Liver (tissue), 9 donors: ENCODE data around the gene CFAP44. TPM values are rescaled to one million over a fixed set of nuclear protein-coding genes. Genes with fewer than 3 reads are reported as not detected.

Source experiments
- DNase-seq: peaks from one replicate; pipeline ENCODE4 v3.0.0-alpha.2; 2017; ENCODE audit warnings: low spot score
- H3K27ac ChIP-seq, 2 donors: one replicate each; pipeline ENCODE4 v1.7.0; 2013; ENCODE audit warnings: inconsistent platforms in 2 of 2, low read length in 2 of 2, control low read depth in 1 of 2, low read depth in 1 of 2, mild to moderate bottlenecking in 1 of 2
- H3K27me3 ChIP-seq, 4 donors: one replicate each; pipeline versions ENCODE4 v1.6.1 to v1.7.0; 2013; ENCODE audit warnings: low read length in 3 of 4, inconsistent platforms in 1 of 4, mild to moderate bottlenecking in 1 of 4, moderate library complexity in 1 of 4; ENCODE audit not compliant: control insufficient read depth in 4 of 4, insufficient read depth in 4 of 4
- H3K36me3 ChIP-seq, 4 donors: one replicate each; pipeline versions ENCODE4 v1.6.1 to v1.7.0; 2013; ENCODE audit warnings: low read length in 3 of 4, mild to moderate bottlenecking in 3 of 4, low read depth in 1 of 4, moderate library complexity in 1 of 4; ENCODE audit not compliant: control insufficient read depth in 4 of 4, insufficient read depth in 3 of 4
- H3K4me1 ChIP-seq, 4 donors: one replicate each; pipeline versions ENCODE4 v1.6.1 to v1.7.0; 2013; ENCODE audit warnings: low read length in 3 of 4, mild to moderate bottlenecking in 3 of 4, moderate library complexity in 1 of 4; ENCODE audit not compliant: control insufficient read depth in 4 of 4, insufficient read depth in 4 of 4
- H3K4me3 ChIP-seq, 3 donors: one replicate each; pipeline versions ENCODE4 v1.6.1 to v1.7.0; 2013; ENCODE audit warnings: low read length in 3 of 3, control low read depth in 1 of 3, low read depth in 1 of 3, mild to moderate bottlenecking in 1 of 3
- H3K9ac ChIP-seq, 2 donors: one replicate each; pipeline ENCODE4 v1.7.0; 2013; ENCODE audit warnings: low read length in 2 of 2, mild to moderate bottlenecking in 2 of 2, moderate library complexity in 2 of 2, control low read depth in 1 of 2, low read depth in 1 of 2
- H3K9me3 ChIP-seq, 4 donors: one replicate each; pipeline versions ENCODE4 v1.6.1 to v1.7.0; 2013; ENCODE audit warnings: low read length in 3 of 4; ENCODE audit not compliant: control insufficient read depth in 4 of 4
- ATF3 ChIP-seq: IDR thresholded peaks from 2 replicates; pipeline ENCODE4 v1.6.1; 2016; ENCODE audit warnings: antibody characterized with exemption
- EGR1 ChIP-seq, 2 donors: IDR thresholded peaks; 2 replicates each; pipeline ENCODE4 v1.6.1; 2016 to 2018; ENCODE audit warnings: antibody characterized with exemption in 2 of 2, low read depth in 2 of 2
- FOXA1 ChIP-seq: IDR thresholded peaks from 2 replicates; pipeline ENCODE4 v1.6.1; 2016; ENCODE audit warnings: antibody characterized with exemption
- FOXA2 ChIP-seq: IDR thresholded peaks from 2 replicates; pipeline ENCODE4 v1.6.1; 2016; ENCODE audit warnings: antibody characterized with exemption
- GABPA ChIP-seq, 2 donors: IDR thresholded peaks in 1 of 2; conservative IDR thresholded peaks in 1 of 2; 2 replicates each; pipeline ENCODE4 v1.6.1; 2016; ENCODE audit warnings: antibody characterized with exemption in 2 of 2, mild to moderate bottlenecking in 1 of 2, moderate library complexity in 1 of 2
- JUND ChIP-seq, 2 donors: IDR thresholded peaks; 2 replicates each; pipeline ENCODE4 v1.6.1; 2016; ENCODE audit warnings: antibody characterized with exemption in 2 of 2
- NR2F2 ChIP-seq: IDR thresholded peaks from 2 replicates; pipeline ENCODE4 v1.6.1; 2016; ENCODE audit warnings: antibody characterized with exemption
- RAD21 ChIP-seq, 2 donors: IDR thresholded peaks; 2 replicates each; pipeline ENCODE4 v1.6.1; 2016; ENCODE audit warnings: antibody characterized with exemption in 2 of 2, mild to moderate bottlenecking in 2 of 2
- REST ChIP-seq: IDR thresholded peaks from 2 replicates; pipeline ENCODE4 v1.6.1; 2016; ENCODE audit warnings: antibody characterized with exemption, mild to moderate bottlenecking
- RXRA ChIP-seq, 2 donors: IDR thresholded peaks; 2 replicates each; pipeline ENCODE4 v1.6.1; 2017 to 2018; ENCODE audit warnings: antibody characterized with exemption in 2 of 2, mild to moderate bottlenecking in 1 of 2
- TAF1 ChIP-seq: conservative IDR thresholded peaks from 2 replicates; pipeline ENCODE4 v1.6.1; 2016; ENCODE audit warnings: antibody characterized with exemption, mild to moderate bottlenecking
- YY1 ChIP-seq: IDR thresholded peaks from 2 replicates; pipeline ENCODE4 v1.6.1; 2016; ENCODE audit warnings: antibody characterized with exemption, mild to moderate bottlenecking
- WGBS: extraction: QIAGEN DNeasy Blood & Tissue Kit; methylation state at CpG from one replicate; pipeline ENCODE4 v1.1.7; 2013; 5-methylcytosine and 5-hydroxymethylcytosine counted together
- polyA plus RNA-seq, 2 donors: library from polyadenylated mRNA; stranded (reverse) in 1 of 2; unstranded in 1 of 2; fragments of 200-250 nt in 1 of 2; fragments of >200 nt in 1 of 2; fragmentation: Nextera tagmentation in 1 of 2; extraction: Ambion mirVana in 1 of 2; gene quantifications; one replicate each; pipeline versions ENCODE4 v1.2.1 to v1.2.3, GENCODE V29; 2013 to 2015
- total RNA-seq, 2 donors: library from RNA; depleted of rRNA; stranded (reverse); fragments of >200 nt; gene quantifications; one replicate each; pipeline ENCODE4 v1.2.3, GENCODE V29; 2014
- TF ChIP-seq, protein P1 (sequence below): IDR thresholded peaks from 2 replicates; pipeline ENCODE4 v1.6.1; 2016; ENCODE audit warnings: antibody characterized with exemption
- donor health status: healthy.
- donor health status: healthy.
- donor health status: healthy.
- donor health status: healthy.
- donor health status: healthy.

CFAP44 gene
- total and polyA plus RNA-seq, 4 donors, result 0.56 to 7.6 (median 1.1) TPM

DNA sequence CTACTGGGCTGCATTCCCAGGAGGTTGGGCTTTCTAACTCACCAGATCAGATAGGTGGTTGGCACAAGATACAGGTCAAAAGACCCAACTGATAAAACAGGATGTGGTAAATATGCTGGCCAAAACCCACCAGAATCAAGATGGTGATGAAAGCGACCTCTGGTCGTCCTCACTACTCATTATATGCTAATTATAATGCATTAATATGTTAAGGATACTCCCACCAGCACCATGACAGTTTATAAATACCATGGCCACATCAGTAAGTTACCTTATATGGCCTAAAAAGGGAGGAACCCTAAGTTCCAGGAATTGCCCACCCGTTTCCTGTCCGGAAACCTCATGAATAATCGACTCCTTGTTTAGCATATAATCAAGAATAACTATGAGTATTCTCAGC, 31.6 kb downstream of the CFAP44 start (continued):
- TF ChIP-seq REST (no peak), YY1 (no peak), ATF3 (no peak)

GRCh38 chr3:113405180-113405579, 36.1 kb downstream of the CFAP44 start:
- TF ChIP-seq JUND (IDR thresholded peaks at IDR 0.05) (no peak), RAD21 (IDR thresholded peaks at IDR 0.05) (no peak), FOXA1 (no peak), TAF1 (no peak), YY1 (no peak), ATF3 (no peak), FOXA2 (no peak), REST (no peak), NR2F2 (no peak), GABPA (IDR thresholded peaks at IDR 0.05 in 1 of 2, conservative IDR thresholded peaks at IDR 0.05 in 1 of 2) (no peak), EGR1 (IDR thresholded peaks at IDR 0.05; ENCODE audit: low read depth in 2 of 2) (no peak), RXRA (IDR thresholded peaks at IDR 0.05) (no peak)
- TF ChIP-seq, protein P1, sequence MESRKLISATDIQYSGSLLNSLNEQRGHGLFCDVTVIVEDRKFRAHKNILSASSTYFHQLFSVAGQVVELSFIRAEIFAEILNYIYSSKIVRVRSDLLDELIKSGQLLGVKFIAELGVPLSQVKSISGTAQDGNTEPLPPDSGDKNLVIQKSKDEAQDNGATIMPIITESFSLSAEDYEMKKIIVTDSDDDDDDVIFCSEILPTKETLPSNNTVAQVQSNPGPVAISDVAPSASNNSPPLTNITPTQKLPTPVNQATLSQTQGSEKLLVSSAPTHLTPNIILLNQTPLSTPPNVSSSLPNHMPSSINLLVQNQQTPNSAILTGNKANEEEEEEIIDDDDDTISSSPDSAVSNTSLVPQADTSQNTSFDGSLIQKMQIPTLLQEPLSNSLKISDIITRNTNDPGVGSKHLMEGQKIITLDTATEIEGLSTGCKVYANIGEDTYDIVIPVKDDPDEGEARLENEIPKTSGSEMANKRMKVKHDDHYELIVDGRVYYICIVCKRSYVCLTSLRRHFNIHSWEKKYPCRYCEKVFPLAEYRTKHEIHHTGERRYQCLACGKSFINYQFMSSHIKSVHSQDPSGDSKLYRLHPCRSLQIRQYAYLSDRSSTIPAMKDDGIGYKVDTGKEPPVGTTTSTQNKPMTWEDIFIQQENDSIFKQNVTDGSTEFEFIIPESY, result no peak
- H3K9ac ChIP-seq, result no peak overlapping the region
- no peak overlapping the region for H3K4me3 ChIP-seq
- H3K36me3 ChIP-seq, result peaks cover 0 to 8% (median 5%) of the 10 kb centered on the region in 4 donors
- no peak overlapping the region for H3K27ac ChIP-seq
- no peak for DNase-seq
- H3K4me1 ChIP-seq, result no peaks in the 10 kb centered on the region
- no peaks in the 10 kb centered on the region for H3K9me3 ChIP-seq
- H3K27me3 ChIP-seq, result no peaks in the 10 kb centered on the region
- WGBS, result 84% methylated on average over 1 of the region's 1 CpG
